Measurements from ENCODE around the gene PRR5L.
A peak's percentile ranks its signal among the peaks of the same experiment; 100 is the strongest.
"Not testable (repeated sequence)": the region's sequence is repeated elsewhere in the genome, so short reads cannot be mapped to it uniquely, and the experiment has no call there.

The PRR5L gene

DNA sequence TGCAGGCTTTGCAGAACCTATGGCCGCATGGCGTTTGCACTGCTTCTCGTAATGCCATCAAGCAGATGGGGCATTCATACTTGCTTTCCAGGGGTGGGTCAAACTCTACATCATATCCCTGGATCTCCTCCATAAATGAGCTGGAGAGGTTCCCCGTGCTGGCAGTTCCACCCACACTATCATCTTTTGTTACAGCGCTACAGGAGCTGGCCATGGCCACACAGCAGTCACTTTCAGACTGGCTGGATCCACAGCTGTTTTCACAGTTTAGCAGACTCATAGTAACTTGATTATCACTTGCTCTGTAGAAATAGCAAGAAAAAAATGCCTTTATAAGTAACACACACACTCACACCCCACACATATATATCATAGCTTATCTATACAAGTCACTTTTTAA is 205.1 kb downstream of the PRR5L start:
- DNase-seq (ENCODE audit: low read depth), result no peak

GRCh38 chr11:36507824-36508489 is 211.9 kb downstream of the PRR5L start:
- DNase-seq (ENCODE audit: low read depth), result no peak

- no peak for DNase-seq (ENCODE audit: low read depth)
Measured at GRCh38 chr11:36508743-36509142, 212.7 kb downstream of the PRR5L start.

GRCh38 chr11:36509201-36509639 is 213.1 kb downstream of the PRR5L start:
- no peak for DNase-seq (ENCODE audit: low read depth)

DNA sequence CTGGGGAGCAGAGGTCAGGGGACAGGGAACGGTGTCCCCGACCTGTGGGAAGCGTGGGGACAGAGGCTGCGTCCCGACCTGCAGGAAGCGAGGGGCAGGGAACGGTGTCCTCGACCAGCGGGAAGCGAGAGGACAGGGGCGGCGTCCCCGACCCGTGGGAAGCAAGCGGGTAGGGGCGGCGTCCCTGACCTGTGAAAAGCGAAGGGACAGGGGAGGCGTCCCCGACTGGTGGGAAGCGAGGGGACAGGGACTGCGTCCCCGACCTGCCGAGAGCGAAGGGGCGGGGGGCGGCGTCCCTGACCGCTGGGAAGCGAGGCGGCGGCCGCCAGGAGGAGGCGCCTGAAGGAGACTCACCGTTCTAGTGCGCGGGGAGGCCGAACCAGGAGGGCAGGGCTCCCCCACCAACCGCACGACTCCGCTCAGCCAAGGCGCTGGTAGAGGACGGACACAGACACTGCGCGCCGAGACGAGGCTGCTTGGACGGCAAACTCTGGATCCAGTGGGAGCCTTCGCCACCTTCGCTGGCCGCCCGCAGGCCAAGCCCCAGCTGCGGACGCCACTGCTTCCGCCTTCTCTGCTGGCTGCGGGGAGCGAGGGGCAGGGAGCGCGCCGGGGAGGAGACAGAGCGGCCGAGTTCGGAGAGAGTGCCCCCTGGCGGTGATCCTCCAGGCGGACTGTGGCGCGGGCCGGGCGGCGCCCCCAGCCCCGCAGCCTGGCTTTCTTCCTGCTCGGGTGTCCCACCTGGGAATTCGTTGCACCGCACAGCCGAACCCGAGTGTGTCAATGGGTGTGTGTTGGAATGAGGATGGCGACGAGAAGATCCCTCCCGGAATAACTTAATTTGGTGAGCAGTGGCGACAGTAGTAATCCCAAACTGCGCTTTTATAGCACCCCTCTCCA is 213.9 kb downstream of the PRR5L start, which contains the start of gene TRAF6:
TRAF6 (minus strand) TSS at position 579 of the 900 bp plus-strand sequence. CDS start 8,757 bp downstream, outside the sequence.
- DNase-seq (ENCODE audit: low read depth), result peak; percentile 88

DNA sequence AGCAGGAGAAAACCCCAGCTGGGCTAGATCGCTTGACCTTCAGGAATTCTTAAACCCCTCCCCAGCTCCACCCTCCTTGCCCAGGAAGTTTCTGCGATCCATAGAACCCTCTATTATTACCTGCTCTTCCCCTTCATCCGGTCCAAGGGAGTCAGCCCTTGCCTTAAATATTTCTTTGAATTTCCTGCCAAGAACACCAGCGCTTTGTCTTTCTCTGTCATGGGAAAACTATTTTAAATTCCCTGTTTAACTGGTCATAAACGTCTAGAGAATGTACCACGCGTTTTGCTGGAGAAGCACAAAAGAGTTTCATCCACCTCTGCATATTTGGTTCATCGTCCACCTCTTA is 214.5 kb downstream of the PRR5L start:
- DNase-seq (ENCODE audit: low read depth), result no peak

DNA sequence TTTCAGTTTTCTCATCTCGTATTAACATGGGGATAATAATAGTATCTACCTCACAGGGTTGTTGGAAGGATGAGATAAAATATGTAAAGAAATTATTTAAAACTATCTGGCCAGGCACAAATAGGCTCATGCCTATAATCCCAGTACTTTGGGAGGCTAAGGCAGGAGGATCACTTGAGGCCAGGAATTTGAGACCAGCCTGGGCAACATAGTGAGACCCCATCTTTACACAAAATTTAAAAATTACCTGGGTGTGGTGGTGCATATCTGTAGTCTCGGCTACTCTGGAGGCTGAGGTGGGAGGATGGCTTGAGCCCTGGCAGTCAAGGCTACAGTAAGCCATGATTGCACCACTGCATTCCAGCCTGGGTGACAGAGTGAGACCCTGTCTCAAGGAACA is 215.0 kb downstream of the PRR5L start:
- DNase-seq (ENCODE audit: low read depth), result not testable (repeated sequence)

DNA sequence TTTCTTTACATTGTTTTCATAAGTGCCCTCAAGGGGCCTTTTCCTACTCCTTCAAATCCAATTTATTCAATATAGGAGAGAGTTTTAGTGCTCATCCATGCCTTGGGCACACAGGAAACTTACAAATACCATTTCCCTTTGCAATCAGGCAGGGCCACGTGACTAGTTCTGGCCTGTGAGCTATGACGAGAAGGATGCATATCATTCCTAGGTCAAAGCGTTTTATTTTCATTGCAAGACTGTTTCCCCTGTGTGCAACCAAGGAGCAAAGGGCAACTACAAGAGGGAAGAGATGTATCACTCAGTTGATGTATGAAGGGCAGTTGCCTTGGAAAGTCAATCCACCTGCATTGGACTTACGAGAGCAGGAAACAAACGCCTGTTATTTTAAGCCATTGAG is 215.9 kb downstream of the PRR5L start:
- no peak for DNase-seq (ENCODE audit: low read depth)

- no peak for DNase-seq (ENCODE audit: low read depth)
Measured at GRCh38 chr11:36513965-36514364, 217.9 kb downstream of the PRR5L start.
